ENCODE data around the gene BDKRB1. TPM values are rescaled to one million over a fixed set of nuclear protein-coding genes. Genes with fewer than 3 reads are reported as not detected.
A peak's percentile ranks its signal among the peaks of the same experiment; 100 is the strongest.

BDKRB1 gene
- total RNA-seq = 1 to 10 TPM; 5.2 to 6.6 TPM
- long read RNA-seq, partial matches to known transcripts = 0 of 2 reads
- long read RNA-seq, other reads (novel, unspliced or antisense) = 1 of 2 reads

- intact Hi-C loops (cut with DNase I, micrococcal nuclease) = no loop called here
- ATAC-seq (peak; percentile 45), DNase-seq (no peak)
Measured at GRCh38 chr14:96255501-96256366, at the start of gene BDKRB1. BDKRB1 (plus strand) TSS chr14:96256210; CDS start chr14:96263683, 7,473 bp downstream.

- peak; percentile 38 to 61 for DNase-seq
- peak; percentile 44 for ATAC-seq
- intact Hi-C loops (cut with DNase I, micrococcal nuclease) = no loop called here
Measured at GRCh38 chr14:96206461-96206860, 49.5 kb upstream of the BDKRB1 start.

GRCh38 chr14:96207686-96208085, 48.3 kb upstream of the BDKRB1 start:
- intact Hi-C loops (cut with DNase I, micrococcal nuclease) = no loop called here
- ATAC-seq = no peak
- DNase-seq = no peak

- intact Hi-C loops (cut with DNase I, micrococcal nuclease) = no loop called here
- DNase-seq = no peak
- ATAC-seq = no peak
Measured at GRCh38 chr14:96208739-96209138, 47.3 kb upstream of the BDKRB1 start.

- ATAC-seq = no peak
- DNase-seq = no peak
- intact Hi-C loops (cut with DNase I, micrococcal nuclease) = no loop called here
Measured at GRCh38 chr14:96212140-96212539, 43.9 kb upstream of the BDKRB1 start.

GRCh38 chr14:96212896-96213295, 43.1 kb upstream of the BDKRB1 start:
- DNase-seq (no peak), ATAC-seq (no peak)
- intact Hi-C loops (cut with DNase I, micrococcal nuclease) = no loop called here

GRCh38 chr14:96213871-96214465, 42.0 kb upstream of the BDKRB1 start:
- intact Hi-C loops (cut with DNase I, micrococcal nuclease) = no loop called here
- ATAC-seq (no peak), DNase-seq (no peak)

- DNase-seq = no peak
- ATAC-seq = no peak
- intact Hi-C loops (cut with DNase I, micrococcal nuclease) = no loop called here
Measured at GRCh38 chr14:96214793-96215192, 41.2 kb upstream of the BDKRB1 start.

GRCh38 chr14:96215452-96216244, 40.4 kb upstream of the BDKRB1 start:
- no peak for DNase-seq
- no peak for ATAC-seq
- intact Hi-C loops (cut with DNase I, micrococcal nuclease) = no loop called here

- DNase-seq = no peak
- no peak for ATAC-seq
- intact Hi-C loops (cut with DNase I, micrococcal nuclease) = no loop called here
Measured at GRCh38 chr14:96216627-96217026, 39.4 kb upstream of the BDKRB1 start.

GRCh38 chr14:96217376-96217913, 38.6 kb upstream of the BDKRB1 start:
- no peak for DNase-seq
- no peak for ATAC-seq
- intact Hi-C loops (cut with DNase I, micrococcal nuclease) = no loop called here

GRCh38 chr14:96221109-96221650, 34.8 kb upstream of the BDKRB1 start:
- ATAC-seq (no peak), DNase-seq (no peak)
- intact Hi-C loops (cut with DNase I, micrococcal nuclease) = no loop called here

GRCh38 chr14:96221841-96222240, 34.2 kb upstream of the BDKRB1 start:
- ATAC-seq (no peak), DNase-seq (no peak)
- intact Hi-C loops (cut with DNase I, micrococcal nuclease) = no loop called here

GRCh38 chr14:96224480-96225096, 31.4 kb upstream of the BDKRB1 start:
- ATAC-seq (peak; percentile 86), DNase-seq (peak; percentile 44 to 75)
- intact Hi-C loops (cut with DNase I, micrococcal nuclease) = no loop called here

- peak; percentile 1 for ATAC-seq
Measured at GRCh38 chr14:96225213-96225612, 30.8 kb upstream of the BDKRB1 start.

GRCh38 chr14:96225745-96226151, 30.3 kb upstream of the BDKRB1 start:
- DNase-seq = peak; percentile 74 to 84
- intact Hi-C loops (cut with DNase I, micrococcal nuclease) = no loop called here
- ATAC-seq = peak; percentile 66

More at GRCh38 chr14:96225213-96225612, 30.8 kb upstream of the BDKRB1 start:
- intact Hi-C loops (cut with DNase I, micrococcal nuclease) = no loop called here
- DNase-seq = no peak

GRCh38 chr14:96227428-96227827, 28.6 kb upstream of the BDKRB1 start:
- ATAC-seq = no peak
- intact Hi-C loops (cut with DNase I, micrococcal nuclease) = no loop called here
- DNase-seq = no peak

- ATAC-seq (no peak), DNase-seq (no peak)
- intact Hi-C loops (cut with DNase I, micrococcal nuclease) = no loop called here
Measured at GRCh38 chr14:96229315-96229714, 26.7 kb upstream of the BDKRB1 start.

All from left colon (tissue), 2 donors.